Astrocyte (in vitro differentiated cells and primary cell): ENCODE results near the gene TBX4.

Source experiments
- CTCF ChIP-seq: IDR thresholded peaks from 2 replicates; pipeline ENCODE4 v1.5.1; 2011; ENCODE audit warnings: low read depth, mild to moderate bottlenecking, inconsistent platforms, low read length, moderate library complexity; ENCODE audit not compliant: insufficient read depth
- EZH2 ChIP-seq: IDR thresholded peaks from 2 replicates; pipeline ENCODE4 v1.6.1; 2012; ENCODE audit warnings: mild to moderate bottlenecking, low read length, inconsistent platforms; ENCODE audit not compliant: insufficient read depth

GRCh38 chr17:61412860-61413660 lies 39.2 kb upstream of the TBX4 start:
- TF ChIP-seq CTCF (no peak), EZH2 (no peak)
